HG03175 (cell line): Measurements from ENCODE around the gene ELP5.
A peak's percentile ranks its signal among the peaks of the same experiment; 100 is the strongest.

Experiments
- ATAC-seq: cut with Tn5 transposase; IDR thresholded peaks from one replicate; pipeline ENCODE4 v1.9.1; 2021; ENCODE audit warnings: mild to moderate bottlenecking, moderate library complexity; ENCODE audit not compliant: unreplicated experiment

Gene ELP5

GRCh38 chr17:7251661-7252175 lies 297 bp upstream of the ELP5 start, which contains the start of gene CTDNEP1:
Gene CTDNEP1, minus strand, starts transcription at chr17:7251734. Its CDS starts 438 bp downstream, at chr17:7251296.
- peak; percentile 86 for ATAC-seq

DNA sequence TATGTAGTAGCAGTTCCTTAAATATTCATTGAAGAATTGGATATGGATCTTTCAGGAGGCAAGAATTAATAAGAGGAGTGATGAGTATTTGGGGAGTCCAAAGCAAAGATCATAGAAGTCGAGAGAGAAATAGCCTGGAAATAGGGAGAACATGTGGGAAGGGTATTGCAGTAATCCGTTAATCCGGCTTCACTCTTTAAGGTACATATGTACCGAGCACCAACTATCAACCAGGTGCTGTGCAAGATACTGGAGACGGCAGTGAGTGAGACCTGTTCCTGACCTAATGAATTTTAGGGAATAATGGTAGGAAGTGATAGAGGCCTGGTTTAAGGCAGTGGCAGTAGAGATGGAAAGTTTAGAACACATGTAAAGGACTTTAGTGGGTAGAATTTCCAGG lies 1.1 kb downstream of the ELP5 start:
- ATAC-seq: no peak

DNA sequence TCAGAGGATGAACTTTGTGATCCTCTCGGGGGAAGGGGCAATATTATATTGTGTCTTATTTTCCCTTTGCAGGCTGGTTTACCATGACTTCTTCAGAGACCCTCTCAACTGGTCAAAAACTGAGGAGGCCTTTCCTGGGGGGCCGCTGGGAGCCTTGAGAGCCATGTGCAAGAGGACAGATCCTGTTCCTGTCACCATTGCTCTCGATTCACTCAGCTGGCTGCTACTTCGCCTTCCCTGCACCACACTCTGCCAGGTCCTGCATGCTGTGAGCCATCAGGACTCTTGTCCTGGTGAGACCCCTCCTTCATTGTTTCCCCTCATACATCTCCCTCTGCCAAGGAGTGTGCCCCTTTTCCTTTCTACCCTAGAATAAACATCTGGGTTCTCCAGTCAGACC lies 2.5 kb downstream of the ELP5 start:
- no peak for ATAC-seq

DNA sequence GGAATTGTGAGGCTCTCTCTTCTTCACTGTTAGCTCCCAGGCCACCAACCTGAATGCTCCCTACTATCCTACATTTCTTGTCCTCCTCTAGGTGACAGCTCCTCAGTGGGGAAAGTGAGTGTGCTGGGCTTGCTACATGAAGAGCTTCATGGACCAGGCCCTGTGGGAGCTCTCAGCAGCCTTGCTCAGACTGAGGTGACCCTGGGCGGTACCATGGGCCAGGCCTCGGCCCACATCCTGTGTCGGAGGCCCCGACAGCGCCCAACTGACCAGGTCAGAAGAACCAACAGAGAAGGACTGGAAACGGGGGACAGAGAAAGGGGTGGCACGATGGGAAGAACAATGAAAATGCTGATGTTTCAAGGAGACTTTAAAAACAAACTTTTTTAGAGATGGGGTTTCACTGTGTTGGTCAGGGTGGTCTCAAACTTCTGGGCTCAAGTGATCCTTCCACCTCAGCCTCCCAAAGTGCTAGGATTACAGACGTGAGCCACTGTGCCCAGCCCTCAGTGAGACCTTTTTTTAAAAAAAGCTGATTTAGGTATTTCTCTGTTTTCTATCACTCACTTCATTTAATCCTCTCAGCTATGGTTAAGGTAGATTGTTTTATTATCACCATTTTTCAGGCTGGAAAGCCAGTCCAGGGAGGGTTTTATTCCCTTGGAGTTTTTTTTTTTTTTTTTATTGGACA lies 4.9 kb downstream of the ELP5 start:
- ATAC-seq: no peak

- ATAC-seq: no peak
Observed at GRCh38 chr17:7258731-7259554, 6.9 kb downstream of the ELP5 start.

GRCh38 chr17:7259555-7259889 lies 7.5 kb downstream of the ELP5 start:
- ATAC-seq: no peak

DNA sequence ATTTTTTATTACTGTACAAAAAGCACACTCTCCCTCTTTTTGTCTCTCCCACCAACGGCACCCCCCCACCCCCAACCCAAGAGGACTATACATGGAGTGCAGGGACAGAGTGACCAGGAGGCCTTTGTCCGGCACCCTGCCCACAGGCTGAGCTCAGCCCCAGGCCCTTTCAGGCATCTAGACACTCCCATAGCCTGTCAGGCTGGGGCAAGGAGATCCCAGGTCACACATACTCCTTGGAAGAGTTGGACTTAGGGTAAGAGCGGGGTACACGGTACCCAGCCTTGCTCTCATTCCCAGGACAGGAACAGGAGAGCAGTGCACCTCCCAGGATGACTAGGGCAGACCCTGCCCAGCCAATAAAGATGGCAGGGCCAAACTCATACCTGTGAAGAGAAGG lies 8.1 kb downstream of the ELP5 start:
- no peak for ATAC-seq

DNA sequence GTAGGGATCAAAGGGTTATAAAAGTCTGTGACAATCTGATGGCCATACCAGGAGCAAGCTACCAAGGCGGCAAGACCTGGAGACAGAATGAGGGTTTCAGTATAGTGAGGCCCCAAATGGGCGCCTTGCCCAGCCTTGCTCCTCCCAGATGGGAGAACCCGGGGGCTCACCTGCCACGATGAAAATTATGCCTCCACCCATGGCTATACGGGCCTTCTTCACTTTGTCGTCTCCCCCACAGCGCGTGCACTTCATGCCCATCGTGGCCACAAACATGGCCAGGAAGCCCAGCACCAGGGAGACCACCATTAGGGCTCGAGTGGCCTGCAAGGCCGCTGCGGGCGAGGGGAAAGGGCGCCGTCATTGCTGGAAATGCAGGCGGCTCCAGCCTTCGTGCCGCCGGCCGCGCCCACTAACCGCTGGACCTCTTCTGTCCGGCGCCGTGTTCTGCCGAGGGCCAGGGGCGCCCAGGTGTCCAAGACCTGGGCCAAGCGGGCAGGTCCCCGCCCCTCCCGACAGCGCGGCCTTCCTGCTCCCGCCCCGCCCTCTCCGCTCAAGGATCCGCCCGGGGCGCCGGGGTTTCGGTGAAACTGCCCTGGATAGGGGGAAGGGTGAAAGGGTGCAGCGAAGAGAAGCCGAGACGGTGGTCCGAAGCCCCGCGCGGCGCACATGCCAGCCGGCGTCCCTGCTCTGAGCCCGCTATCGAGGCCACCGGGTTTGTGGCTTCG lies 8.8 kb downstream of the ELP5 start:
- ATAC-seq: no peak

- ATAC-seq: no peak
Observed at GRCh38 chr17:7261379-7262191, 9.6 kb downstream of the ELP5 start.

DNA sequence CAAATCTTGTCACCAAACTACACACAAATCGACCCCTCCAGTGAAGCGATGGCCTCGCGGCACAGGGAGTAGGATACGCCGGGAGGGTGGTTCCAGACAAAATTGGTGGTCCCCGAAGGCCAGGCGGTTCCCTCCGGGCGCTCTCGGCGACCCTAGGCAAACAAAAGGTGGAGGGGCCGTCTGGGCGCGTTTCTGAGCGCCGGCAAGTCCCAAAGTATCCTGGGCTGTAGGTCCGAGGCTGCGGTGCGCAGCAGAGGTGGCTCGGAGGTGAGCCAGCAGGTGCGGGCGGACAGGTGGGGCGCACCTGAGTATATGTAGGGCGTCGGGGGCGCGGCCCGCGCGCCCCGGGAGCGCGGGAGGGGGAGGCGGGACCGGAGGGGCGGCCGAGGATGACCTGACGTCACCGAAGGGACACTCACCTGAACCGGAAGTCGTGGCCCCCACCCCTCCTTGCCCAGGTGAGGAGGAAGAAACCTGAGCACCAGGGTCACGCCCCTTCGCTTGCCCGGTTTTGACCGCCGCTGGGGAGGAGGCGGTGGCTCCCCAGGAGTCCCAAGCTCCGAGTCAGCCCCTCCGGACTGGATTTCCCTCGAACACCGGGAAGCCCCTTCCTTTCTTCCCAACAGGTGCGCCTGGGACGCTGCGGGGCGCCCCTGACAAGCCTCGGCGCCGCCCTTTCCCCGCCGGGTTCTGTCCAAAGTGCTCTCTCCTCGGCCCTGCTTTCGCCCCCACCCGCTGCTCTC lies 10.3 kb downstream of the ELP5 start, which contains the start of gene CLDN7:
Gene CLDN7, minus strand, starts transcription at position 287 of the 743 bp plus-strand sequence. CDS start 435 bp downstream, outside the sequence.
- ATAC-seq: no peak

- ATAC-seq: no peak
Observed at GRCh38 chr17:7262935-7263800, 11.2 kb downstream of the ELP5 start.

DNA sequence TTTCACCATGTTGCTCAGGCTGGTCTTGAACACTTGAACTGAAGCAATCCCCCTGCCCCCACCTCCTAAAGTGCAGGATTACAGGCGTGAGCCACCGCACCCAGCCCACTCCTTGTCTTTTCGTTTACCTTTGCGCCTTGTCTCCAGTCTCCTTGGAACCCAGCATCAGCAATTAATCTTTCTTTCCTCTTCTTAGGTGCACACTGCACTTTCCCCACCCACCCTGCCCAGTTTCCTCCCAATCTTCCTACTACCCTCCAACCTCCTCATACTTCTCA lies 11.7 kb downstream of the ELP5 start:
- ATAC-seq: no peak

DNA sequence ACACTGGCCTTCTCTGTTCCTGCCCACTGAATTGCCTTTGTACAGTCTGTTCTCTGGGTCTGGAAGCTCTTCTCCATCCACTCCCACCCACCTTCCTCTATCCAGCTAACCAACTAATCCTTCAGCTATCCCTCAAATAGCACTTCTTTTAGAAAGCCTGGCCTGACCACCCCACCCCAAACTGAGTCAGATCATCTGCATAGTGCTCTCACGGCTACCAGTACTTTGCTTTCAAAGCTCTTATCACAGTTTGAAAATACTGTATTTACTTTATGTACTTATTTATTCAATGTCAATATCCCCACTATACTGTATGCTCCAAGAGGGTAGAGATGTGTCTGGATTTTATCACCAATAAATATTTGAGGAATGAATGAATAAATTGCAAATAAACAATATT lies 14.8 kb downstream of the ELP5 start:
- no peak for ATAC-seq

DNA sequence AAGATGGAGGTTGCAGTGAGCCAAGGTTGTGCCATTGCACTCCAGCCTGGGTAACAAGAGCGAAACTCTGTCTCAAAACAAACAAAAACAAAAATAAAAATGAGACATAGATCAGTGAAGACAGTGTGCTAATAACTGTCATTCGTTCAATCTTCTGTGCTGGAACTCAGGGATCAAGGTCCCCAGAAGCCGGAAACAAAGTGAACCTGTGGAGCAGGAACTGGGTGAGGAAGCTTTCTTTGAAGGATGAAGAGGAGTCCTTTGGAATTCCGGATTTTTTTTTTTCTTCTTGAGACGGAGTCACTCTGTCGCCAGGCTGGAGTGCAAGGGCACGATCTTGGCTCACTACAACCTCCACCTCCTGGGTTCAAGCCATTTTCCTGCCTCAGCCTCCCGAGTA lies 27.4 kb downstream of the ELP5 start:
- ATAC-seq: no peak

GRCh38 chr17:7280519-7281073 lies 28.6 kb downstream of the ELP5 start:
- ATAC-seq: peak; percentile 53

DNA sequence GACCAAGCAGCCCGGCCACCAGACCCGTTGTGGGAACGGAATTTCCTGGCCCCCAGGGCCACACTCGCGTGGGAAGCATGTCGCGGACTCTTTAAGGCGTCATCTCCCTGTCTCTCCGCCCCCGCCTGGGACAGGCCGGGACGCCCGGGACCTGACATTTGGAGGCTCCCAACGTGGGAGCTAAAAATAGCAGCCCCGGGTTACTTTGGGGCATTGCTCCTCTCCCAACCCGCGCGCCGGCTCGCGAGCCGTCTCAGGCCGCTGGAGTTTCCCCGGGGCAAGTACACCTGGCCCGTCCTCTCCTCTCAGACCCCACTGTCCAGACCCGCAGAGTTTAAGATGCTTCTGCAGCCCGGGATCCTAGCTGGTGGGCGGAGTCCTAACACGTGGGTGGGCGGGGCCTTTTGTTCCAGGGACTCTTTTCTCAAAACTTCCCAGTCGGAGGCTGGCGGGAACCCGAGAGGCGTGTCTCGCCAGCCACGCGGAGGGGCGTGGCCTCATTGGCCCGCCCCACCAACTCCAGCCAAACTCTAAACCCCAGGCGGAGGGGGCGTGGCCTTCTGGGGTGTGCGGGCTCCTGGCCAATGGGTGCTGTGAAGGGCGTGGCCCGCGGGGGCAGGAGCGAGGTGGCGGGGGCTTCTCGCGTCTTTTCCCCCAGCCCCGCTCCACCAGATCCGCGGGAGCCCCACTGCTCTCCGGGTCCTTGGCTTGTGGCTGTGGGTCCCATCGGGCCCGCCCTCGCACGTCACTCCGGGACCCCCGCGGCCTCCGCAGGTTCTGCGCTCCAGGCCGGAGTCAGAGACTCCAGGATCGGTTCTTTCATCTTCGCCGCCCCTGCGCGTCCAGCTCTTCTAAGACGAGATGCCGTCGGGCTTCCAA lies 29.3 kb downstream of the ELP5 start, which contains the start of gene SLC2A4:
Gene SLC2A4, plus strand, starts transcription at position 645 of the 879 bp plus-strand sequence. Its CDS starts 217 bp downstream, at position 862.
- ATAC-seq: peak; percentile 59

GRCh38 chr17:7281953-7282751 lies 30.1 kb downstream of the ELP5 start:
- no peak for ATAC-seq
